ENCODE results near the gene HDDC2.

The HDDC2 gene

DNA sequence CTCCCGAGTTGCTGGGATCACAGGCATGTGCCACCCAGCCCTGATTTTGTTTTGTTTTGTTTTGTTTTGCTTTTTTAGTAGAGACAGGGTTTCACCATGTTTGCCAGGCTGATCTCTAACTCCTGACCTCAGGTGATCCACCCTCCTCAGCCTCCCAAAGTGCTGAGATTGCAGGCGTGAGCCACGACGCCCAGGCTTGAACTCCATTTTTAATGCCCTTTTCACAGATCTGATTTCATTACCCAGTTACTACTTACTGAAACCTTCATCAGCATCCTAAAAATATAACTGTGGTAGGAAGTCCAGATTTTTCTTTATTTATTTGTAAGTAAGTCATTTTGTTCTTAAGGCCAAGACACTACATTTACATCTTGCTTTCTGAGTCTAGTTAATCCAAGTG is 64.0 kb downstream of the HDDC2 start:
- Histone ChIP-seq H3K36me3 (ENCODE audit: control insufficient read depth, low read length) (no peaks in the 10 kb centered on the region), H3K9me2 (replicated peaks; ENCODE audit: control insufficient read depth, low read length) (no peaks in the 10 kb centered on the region), H3K79me2 (ENCODE audit: control insufficient read depth, low read length) (no peaks in the 10 kb centered on the region), H3F3A (ENCODE audit: control insufficient read depth, insufficient read depth) (no peaks in the 10 kb centered on the region), H3K27me3 (ENCODE audit: control insufficient read depth, low read length) (no peaks in the 10 kb centered on the region), H3K9me3 (ENCODE audit: control insufficient read depth, insufficient read depth, low read length) (peaks cover 3% of the 10 kb centered on the region; the same call in 1 of the 2 replicates), H3K4me3 (ENCODE audit: low read length) (no peak overlapping the region), H4K20me1 (ENCODE audit: control insufficient read depth, insufficient read depth, low read depth, low read length) (no peaks in the 10 kb centered on the region), H3K4me1 (ENCODE audit: control insufficient read depth, low read length) (no peaks in the 10 kb centered on the region), H3K4me2 (ENCODE audit: low read length) (no peak overlapping the region), H3K27ac (ENCODE audit: low read depth, low read length) (no peak overlapping the region)
- TF ChIP-seq, protein P1, sequence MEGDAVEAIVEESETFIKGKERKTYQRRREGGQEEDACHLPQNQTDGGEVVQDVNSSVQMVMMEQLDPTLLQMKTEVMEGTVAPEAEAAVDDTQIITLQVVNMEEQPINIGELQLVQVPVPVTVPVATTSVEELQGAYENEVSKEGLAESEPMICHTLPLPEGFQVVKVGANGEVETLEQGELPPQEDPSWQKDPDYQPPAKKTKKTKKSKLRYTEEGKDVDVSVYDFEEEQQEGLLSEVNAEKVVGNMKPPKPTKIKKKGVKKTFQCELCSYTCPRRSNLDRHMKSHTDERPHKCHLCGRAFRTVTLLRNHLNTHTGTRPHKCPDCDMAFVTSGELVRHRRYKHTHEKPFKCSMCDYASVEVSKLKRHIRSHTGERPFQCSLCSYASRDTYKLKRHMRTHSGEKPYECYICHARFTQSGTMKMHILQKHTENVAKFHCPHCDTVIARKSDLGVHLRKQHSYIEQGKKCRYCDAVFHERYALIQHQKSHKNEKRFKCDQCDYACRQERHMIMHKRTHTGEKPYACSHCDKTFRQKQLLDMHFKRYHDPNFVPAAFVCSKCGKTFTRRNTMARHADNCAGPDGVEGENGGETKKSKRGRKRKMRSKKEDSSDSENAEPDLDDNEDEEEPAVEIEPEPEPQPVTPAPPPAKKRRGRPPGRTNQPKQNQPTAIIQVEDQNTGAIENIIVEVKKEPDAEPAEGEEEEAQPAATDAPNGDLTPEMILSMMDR (IDR thresholded peaks at IDR 0.05; ENCODE audit: low read depth, low read length, poor library complexity, severe bottlenecking): no peak
- no peak for TF ChIP-seq EZH2phosphoT487 (IDR thresholded peaks at IDR 0.05; ENCODE audit: borderline replicate concordance, low read length)

DNA sequence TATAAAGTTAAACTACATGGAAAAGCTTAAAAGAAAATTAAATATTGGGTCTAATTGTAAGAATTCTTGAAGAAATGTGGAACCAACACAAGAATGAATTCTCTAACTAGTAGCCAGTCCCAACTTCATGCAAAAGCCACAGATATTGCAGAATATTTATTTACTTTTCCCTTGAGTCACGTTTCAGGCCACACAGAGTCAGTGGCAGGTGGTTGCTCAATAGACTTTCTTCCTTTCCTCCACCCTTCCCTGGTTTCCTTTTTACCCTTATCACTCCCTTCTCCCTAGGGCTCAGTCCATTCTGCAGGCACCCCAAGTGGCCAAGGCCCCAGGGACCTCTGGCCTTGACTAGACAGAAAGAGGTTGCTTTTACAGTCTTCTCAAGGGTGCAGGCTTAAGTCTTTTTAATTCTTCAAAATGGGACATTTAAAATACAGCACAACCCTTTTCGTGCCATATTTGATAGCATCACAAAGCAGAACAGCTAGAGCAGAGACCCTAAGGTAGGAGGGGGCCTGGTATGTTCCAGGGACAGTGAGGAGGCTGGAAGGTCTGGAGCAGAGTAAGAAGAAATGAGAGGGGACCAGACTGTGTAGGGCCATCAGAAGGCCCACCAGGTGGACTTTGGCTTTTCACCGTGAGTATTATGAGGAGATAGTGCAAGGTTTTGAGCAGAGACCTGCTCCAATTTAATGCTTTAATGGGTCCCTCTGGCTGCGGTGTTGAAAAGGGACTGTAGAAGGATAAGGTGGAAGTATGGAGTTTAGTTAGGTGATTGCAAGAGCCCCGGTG is 65.0 kb downstream of the HDDC2 start:
- no peak for TF ChIP-seq EZH2phosphoT487 (IDR thresholded peaks at IDR 0.05; ENCODE audit: borderline replicate concordance, low read length)
- TF ChIP-seq, protein P1 (IDR thresholded peaks at IDR 0.05; ENCODE audit: low read depth, low read length, poor library complexity, severe bottlenecking): no peak
- Histone ChIP-seq H3F3A (ENCODE audit: control insufficient read depth, insufficient read depth) (no peaks in the 10 kb centered on the region), H3K9me2 (replicated peaks; ENCODE audit: control insufficient read depth, low read length) (no peaks in the 10 kb centered on the region)

DNA sequence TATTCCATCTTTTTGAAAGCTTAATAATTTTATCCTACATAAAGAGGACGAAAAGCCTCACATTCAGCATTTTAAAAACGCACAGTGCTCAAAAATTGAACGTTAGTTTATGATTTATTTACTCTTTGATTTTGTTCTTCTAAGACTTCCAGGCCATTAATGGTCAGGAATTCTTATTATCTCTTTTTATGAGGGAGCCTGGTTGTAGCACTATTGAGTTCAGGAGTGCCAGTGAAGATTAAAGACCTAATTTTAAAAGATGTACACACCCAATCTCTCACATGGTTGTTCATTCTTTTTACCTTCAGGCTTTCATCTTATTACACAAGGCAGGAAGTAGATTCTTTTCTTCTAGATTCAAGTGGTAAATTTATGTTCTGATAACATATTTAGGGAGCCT is 68.6 kb downstream of the HDDC2 start:
- H3K4me1 ChIP-seq (ENCODE audit: control insufficient read depth, low read length): no peaks in the 10 kb centered on the region
- H3K9me2 ChIP-seq (replicated peaks; ENCODE audit: control insufficient read depth, low read length): no peaks in the 10 kb centered on the region
- no peak overlapping the region for H3K4me3 ChIP-seq (ENCODE audit: low read length)
- no peaks in the 10 kb centered on the region for H3K36me3 ChIP-seq (ENCODE audit: control insufficient read depth, low read length)
- no peaks in the 10 kb centered on the region for H3K9me3 ChIP-seq (ENCODE audit: control insufficient read depth, insufficient read depth, low read length)
- TF ChIP-seq, protein P1 (IDR thresholded peaks at IDR 0.05; ENCODE audit: low read depth, low read length, poor library complexity, severe bottlenecking): no peak
- no peak for TF ChIP-seq EZH2phosphoT487 (IDR thresholded peaks at IDR 0.05; ENCODE audit: borderline replicate concordance, low read length)
- no peak overlapping the region for H3K27ac ChIP-seq (ENCODE audit: low read depth, low read length)
- H3K4me2 ChIP-seq (ENCODE audit: low read length): no peak overlapping the region
- no peaks in the 10 kb centered on the region for H3K79me2 ChIP-seq (ENCODE audit: control insufficient read depth, low read length)
- H3K27me3 ChIP-seq (ENCODE audit: control insufficient read depth, low read length): 0 out of 2 replicates have a peak, but pooled peaks cover 2% of the 10 kb centered on the region
- no peaks in the 10 kb centered on the region for H3F3A ChIP-seq (ENCODE audit: control insufficient read depth, insufficient read depth)
- no peaks in the 10 kb centered on the region for H4K20me1 ChIP-seq (ENCODE audit: control insufficient read depth, insufficient read depth, low read depth, low read length)

More for the DNA sequence above, 65.0 kb downstream of the HDDC2 start:
- no peaks in the 10 kb centered on the region for H3K27me3 ChIP-seq (ENCODE audit: control insufficient read depth, low read length)
- H3K36me3 ChIP-seq (ENCODE audit: control insufficient read depth, low read length): no peaks in the 10 kb centered on the region
- no peak overlapping the region for H3K4me2 ChIP-seq (ENCODE audit: low read length)
- H4K20me1 ChIP-seq (ENCODE audit: control insufficient read depth, insufficient read depth, low read depth, low read length): no peaks in the 10 kb centered on the region
- peaks cover 3% of the 10 kb centered on the region; the same call in 1 of the 2 replicates for H3K9me3 ChIP-seq (ENCODE audit: control insufficient read depth, insufficient read depth, low read length)
- no peaks in the 10 kb centered on the region for H3K4me1 ChIP-seq (ENCODE audit: control insufficient read depth, low read length)
- no peak overlapping the region for H3K27ac ChIP-seq (ENCODE audit: low read depth, low read length)
- no peaks in the 10 kb centered on the region for H3K79me2 ChIP-seq (ENCODE audit: control insufficient read depth, low read length)
- H3K4me3 ChIP-seq (ENCODE audit: low read length): no peak overlapping the region
